Vagina (tissue), 2 donors: ENCODE measurements around the gene SZT2. TPM values are rescaled to one million over a fixed set of nuclear protein-coding genes. Genes with fewer than 3 reads are reported as not detected.

Experiments
- DNase-seq, 2 donors: peaks; one replicate each; pipeline ENCODE4 v3.0.0-alpha.2; 2017; ENCODE audit errors: extremely low spot score in 2 of 2
- H3K27ac ChIP-seq: fragments of 200-600 bp; sonication (generic); one replicate; pipeline ENCODE4 v1.5.1; 2019
- H3K27me3 ChIP-seq: fragments of 200-600 bp; sonication (generic); one replicate; pipeline ENCODE4 v1.5.1; 2019
- H3K36me3 ChIP-seq, 2 donors: fragments of 200-600 bp; sonication (generic); one replicate each; pipeline ENCODE4 v1.5.1; 2017 to 2019
- H3K4me1 ChIP-seq: fragments of 200-600 bp; sonication (generic); one replicate; pipeline ENCODE4 v1.5.1; 2019
- H3K4me3 ChIP-seq, 2 donors: fragments of 200-600 bp; sonication (generic); 1 replicate in 1 of 2; 2 replicates in 1 of 2; pipeline ENCODE4 v1.5.1; 2016 to 2019
- H3K9me3 ChIP-seq: fragments of 200-600 bp; sonication (generic); one replicate; pipeline ENCODE4 v1.5.1; 2019
- CTCF ChIP-seq, 3 experiments: fragments of 450-650 bp in 2 of 3; fragments of 200-600 bp in 1 of 3; sonication (generic) in 1 of 3; IDR thresholded peaks; one replicate each; pipeline ENCODE4 v1.5.1; 2017 to 2019; ENCODE audit warnings: antibody characterized with exemption in 3 of 3, mild to moderate bottlenecking in 2 of 3, moderate library complexity in 2 of 3
- POLR2A ChIP-seq, 2 donors: fragments of 450-650 bp; IDR thresholded peaks; one replicate each; pipeline ENCODE4 v1.6.1; 2017; ENCODE audit warnings: antibody characterized with exemption in 2 of 2, mild to moderate bottlenecking in 2 of 2, moderate library complexity in 2 of 2
- POLR2AphosphoS5 ChIP-seq, 2 donors: sonication (generic); formaldehyde crosslinking; IDR thresholded peaks; one replicate each; pipeline ENCODE4 v1.9.0; 2017; ENCODE audit warnings: antibody characterized with exemption in 2 of 2, mild to moderate bottlenecking in 2 of 2, low read depth in 1 of 2; ENCODE audit not compliant: insufficient read depth in 1 of 2
- intact Hi-C: fragments of 100-400 bp; cut with DNase I; formaldehyde crosslinking; loops from one replicate; pipeline ENCODE4 v1.15.1; 2023
- total RNA-seq: library from RNA; depleted of rRNA; stranded (reverse); fragments of >200 nt; gene quantifications from one replicate; pipeline ENCODE4 v1.2.3, GENCODE V29; 2016

Gene SZT2
- total RNA-seq, 1 donor from 2014 or later, result 42.5 TPM

GRCh38 chr1:43346636-43347035, 43.1 kb upstream of the SZT2 start:
- no peak overlapping the region for H3K4me3 ChIP-seq
- intact Hi-C loops, result no loop called here
- H3K9me3 ChIP-seq, result no peaks in the 10 kb centered on the region
- H3K27me3 ChIP-seq, result no peaks in the 10 kb centered on the region
- no peak overlapping the region for H3K27ac ChIP-seq
- no peak for DNase-seq
- peaks cover 18% of the 10 kb centered on the region for H3K4me1 ChIP-seq
- no peak for TF ChIP-seq POLR2A (IDR thresholded peaks at IDR 0.05)
- TF ChIP-seq CTCF (IDR thresholded peaks at IDR 0.05), result no peak
- TF ChIP-seq POLR2AphosphoS5 (IDR thresholded peaks at IDR 0.05; ENCODE audit: insufficient read depth in 1 of 2, low read depth in 1 of 2), result no peak
- H3K36me3 ChIP-seq, result no peaks in the 10 kb centered on the region

GRCh38 chr1:43348343-43348808, 41.3 kb upstream of the SZT2 start:
- intact Hi-C loops, result no loop called here
- peak overlapping the region; percentile 86 for H3K27ac ChIP-seq
- H3K9me3 ChIP-seq, result no peaks in the 10 kb centered on the region
- no peak for DNase-seq
- peak overlapping the region; percentile 51 for H3K4me3 ChIP-seq
- H3K4me1 ChIP-seq, result peaks cover 18% of the 10 kb centered on the region
- no peaks in the 10 kb centered on the region for H3K36me3 ChIP-seq
- TF ChIP-seq POLR2A (IDR thresholded peaks at IDR 0.05) (no peak), CTCF (IDR thresholded peaks at IDR 0.05) (no peak)
- no peaks in the 10 kb centered on the region for H3K27me3 ChIP-seq

- TF ChIP-seq CTCF (IDR thresholded peaks at IDR 0.05), result no peak
- TF ChIP-seq POLR2AphosphoS5 (IDR thresholded peaks at IDR 0.05; ENCODE audit: insufficient read depth in 1 of 2, low read depth in 1 of 2), result peak; percentile 1 to 68
- intact Hi-C loops, result no loop called here
- Histone ChIP-seq H3K4me3 (peak overlapping the region; percentile 51), H3K4me1 (peaks cover 18% of the 10 kb centered on the region), H3K27me3 (no peaks in the 10 kb centered on the region), H3K27ac (peak overlapping the region; percentile 86), H3K36me3 (no peaks in the 10 kb centered on the region), H3K9me3 (no peaks in the 10 kb centered on the region)
- no peak for DNase-seq
Measured at GRCh38 chr1:43348809-43349593, 40.7 kb upstream of the SZT2 start.

GRCh38 chr1:43349594-43350306, 39.9 kb upstream of the SZT2 start:
- TF ChIP-seq POLR2A (IDR thresholded peaks at IDR 0.05), result no peak
- no peak for TF ChIP-seq CTCF (IDR thresholded peaks at IDR 0.05)
- TF ChIP-seq POLR2AphosphoS5 (IDR thresholded peaks at IDR 0.05; ENCODE audit: insufficient read depth in 1 of 2, low read depth in 1 of 2), result no peak
- no peak for DNase-seq
- Histone ChIP-seq H3K4me1 (peaks cover 18% of the 10 kb centered on the region), H3K4me3 (peak overlapping the region; percentile 51), H3K9me3 (no peaks in the 10 kb centered on the region), H3K36me3 (no peaks in the 10 kb centered on the region), H3K27me3 (no peaks in the 10 kb centered on the region), H3K27ac (peak overlapping the region; percentile 86)
- intact Hi-C loops, result no loop called here

GRCh38 chr1:43350976-43351375, 38.7 kb upstream of the SZT2 start:
- Histone ChIP-seq H3K4me1 (peaks cover 18% of the 10 kb centered on the region), H3K9me3 (no peaks in the 10 kb centered on the region), H3K27me3 (no peaks in the 10 kb centered on the region), H3K4me3 (no peak overlapping the region), H3K27ac (no peak overlapping the region), H3K36me3 (no peaks in the 10 kb centered on the region)
- no peak for DNase-seq
- intact Hi-C loops, result no loop called here
- TF ChIP-seq POLR2A (IDR thresholded peaks at IDR 0.05) (no peak), POLR2AphosphoS5 (IDR thresholded peaks at IDR 0.05; ENCODE audit: insufficient read depth in 1 of 2, low read depth in 1 of 2) (no peak), CTCF (IDR thresholded peaks at IDR 0.05) (no peak)
